GM19397 (cell line): Measurements from ENCODE around the gene MDH1.
"Not testable (repeated sequence)": the region's sequence is repeated elsewhere in the genome, so short reads cannot be mapped to it uniquely, and the experiment has no call there.

Source experiments
- ATAC-seq: cut with Tn5 transposase; IDR thresholded peaks from one replicate; pipeline ENCODE4 v1.9.1; 2021; ENCODE audit warnings: mild to moderate bottlenecking, moderate library complexity; ENCODE audit not compliant: unreplicated experiment

MDH1 gene

DNA sequence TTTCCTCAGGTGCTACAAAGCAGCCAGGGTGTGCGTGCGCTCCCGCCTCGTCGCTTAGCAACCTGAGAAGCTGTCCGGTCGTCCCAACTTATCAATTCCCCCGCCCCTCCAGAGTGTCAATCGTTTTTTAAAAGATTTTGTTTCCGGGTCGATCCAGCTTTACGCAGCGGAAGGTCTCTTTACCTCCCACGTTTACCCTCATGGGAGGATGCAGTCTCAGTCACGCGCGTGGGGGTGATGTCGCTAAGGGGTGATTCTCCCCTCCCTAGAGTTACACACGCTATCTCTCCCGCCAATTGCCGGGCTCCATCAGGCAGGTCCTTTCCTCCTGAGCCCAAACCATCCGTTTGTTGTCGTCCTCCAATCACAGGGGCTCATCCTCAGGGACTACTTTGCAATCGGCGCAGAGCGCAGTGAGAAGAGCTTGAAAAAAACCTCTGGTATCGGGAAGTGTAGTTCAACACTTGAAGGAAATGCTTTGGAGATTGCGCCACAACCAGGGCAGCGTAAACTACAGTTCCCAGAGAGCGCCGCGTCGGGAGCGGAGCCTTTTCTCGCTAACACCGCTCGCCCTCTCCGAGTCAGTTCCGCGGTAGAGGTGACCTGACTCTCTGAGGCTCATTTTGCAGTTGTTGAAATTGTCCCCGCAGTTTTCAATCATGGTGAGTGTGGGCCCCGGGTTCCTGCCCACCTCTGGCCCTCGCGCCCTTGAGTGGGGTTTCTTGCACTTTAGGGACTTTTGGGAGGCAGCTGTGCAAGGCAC is at the start of gene MDH1, which contains the start of gene WDPCP:
TSS of gene MDH1 (plus strand) at position 579 of the 763 bp plus-strand sequence. CDS start at position 660, 81 bp downstream.
TSS of gene WDPCP (minus strand) at position 93 of the 763 bp plus-strand sequence. CDS start 206 bp downstream, outside the sequence.
- ATAC-seq = peak; percentile 86

DNA sequence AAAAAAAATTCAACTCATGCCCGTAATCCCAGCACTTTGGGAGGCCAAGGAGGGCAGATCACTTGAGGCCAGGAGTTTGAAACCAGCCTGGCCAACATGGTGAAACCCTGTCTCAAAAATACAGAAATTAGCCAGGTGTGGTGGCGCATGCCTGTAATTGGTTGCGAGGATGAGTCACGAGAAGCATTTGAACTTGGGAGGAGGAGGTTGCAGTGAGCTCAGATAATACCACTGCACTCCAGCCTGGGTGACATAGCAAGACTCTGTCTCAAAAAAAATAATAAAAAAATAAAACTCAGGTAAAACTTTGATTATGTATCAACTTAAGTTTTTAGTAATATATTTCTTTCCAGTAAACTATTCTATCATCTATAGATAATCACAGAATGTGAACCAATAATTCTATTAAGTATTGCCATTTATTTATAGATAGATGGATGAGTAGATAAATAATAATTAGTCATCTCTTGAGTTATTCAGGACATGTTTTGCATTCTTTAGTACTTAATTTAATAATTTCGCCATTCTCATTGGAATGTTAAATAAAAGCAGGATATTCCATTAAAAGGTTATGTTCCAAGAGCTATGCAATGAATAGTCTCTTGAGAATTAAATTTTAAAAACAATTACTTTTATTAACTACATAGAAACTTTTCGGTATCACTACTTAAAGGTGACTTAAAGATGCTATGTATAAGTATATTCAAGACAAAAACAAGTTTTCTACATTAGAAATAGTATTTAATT is 49.2 kb upstream of the MDH1 start:
- no peak for ATAC-seq

GRCh38 chr2:63544017-63544627 is 44.6 kb upstream of the MDH1 start:
- ATAC-seq = no peak

DNA sequence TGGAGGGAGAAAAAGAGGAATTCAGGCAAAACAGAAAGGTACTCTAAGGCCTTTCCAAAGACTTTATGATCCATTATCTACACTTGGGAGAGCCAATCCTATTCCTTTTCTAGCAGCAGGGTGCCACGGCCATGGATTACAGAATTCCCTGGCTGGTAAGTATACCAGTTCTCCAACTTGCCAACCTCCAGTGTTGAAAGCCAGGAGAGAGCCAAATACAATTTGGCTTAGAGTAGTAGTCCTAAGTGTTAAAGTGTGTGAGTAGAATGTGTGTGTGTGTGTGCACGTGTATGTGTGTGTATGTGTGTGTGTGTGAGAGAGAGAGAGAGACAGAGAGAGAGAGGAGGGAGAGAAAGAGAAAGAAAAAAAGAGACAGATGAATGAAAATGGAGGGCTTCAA is 43.7 kb upstream of the MDH1 start:
- no peak for ATAC-seq

GRCh38 chr2:63553049-63553448 is 35.7 kb upstream of the MDH1 start:
- no peak for ATAC-seq

GRCh38 chr2:63555299-63555698 is 33.5 kb upstream of the MDH1 start:
- no peak for ATAC-seq

- no peak for ATAC-seq
Observed at GRCh38 chr2:63555931-63556330, 32.8 kb upstream of the MDH1 start.

DNA sequence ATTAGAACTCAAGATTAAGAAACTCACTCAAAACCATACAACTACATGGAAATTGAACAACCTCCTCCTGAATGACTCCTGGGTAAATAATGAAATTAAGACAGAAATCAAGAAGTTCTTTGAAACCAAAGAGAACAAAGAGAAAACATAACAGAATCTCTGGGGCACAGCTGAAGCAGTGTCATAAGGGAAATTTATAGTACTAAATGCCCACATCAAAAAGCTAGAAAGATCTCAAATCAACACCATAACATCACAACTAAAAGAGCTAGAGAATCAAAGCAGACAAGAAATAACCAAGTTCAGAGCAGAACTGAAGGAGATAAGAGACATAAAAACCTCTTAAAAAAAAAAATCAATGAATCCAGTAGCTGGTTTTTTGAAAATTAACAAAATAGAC is 30.9 kb upstream of the MDH1 start:
- ATAC-seq = not testable (repeated sequence)

GRCh38 chr2:63558922-63559321 is 29.8 kb upstream of the MDH1 start:
- ATAC-seq = not testable (repeated sequence)

GRCh38 chr2:63562751-63563150 is 26.0 kb upstream of the MDH1 start:
- no peak for ATAC-seq

- no peak for ATAC-seq
Observed at GRCh38 chr2:63569740-63570139, 19.0 kb upstream of the MDH1 start.

DNA sequence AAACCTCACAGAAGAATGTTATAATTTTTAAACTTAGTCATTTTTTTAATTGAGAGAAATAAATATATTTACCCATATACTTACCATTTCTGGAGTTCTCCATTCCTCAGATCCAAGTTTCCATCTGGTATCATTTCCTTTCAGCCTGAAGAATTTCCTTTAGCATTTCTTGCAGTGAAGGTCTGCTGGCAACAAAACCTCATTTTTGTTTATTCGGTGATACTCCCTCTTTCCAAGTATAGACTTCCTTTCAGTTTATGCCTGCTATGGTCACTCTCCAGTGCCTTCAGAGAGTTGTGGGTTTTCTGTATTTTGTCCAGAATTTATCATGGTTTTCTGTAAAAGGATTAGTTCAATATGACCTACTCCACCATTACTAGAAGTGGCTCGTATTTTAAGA is 17.5 kb upstream of the MDH1 start:
- ATAC-seq = no peak

- ATAC-seq = no peak
Observed at GRCh38 chr2:63572001-63572400, 16.8 kb upstream of the MDH1 start.

DNA sequence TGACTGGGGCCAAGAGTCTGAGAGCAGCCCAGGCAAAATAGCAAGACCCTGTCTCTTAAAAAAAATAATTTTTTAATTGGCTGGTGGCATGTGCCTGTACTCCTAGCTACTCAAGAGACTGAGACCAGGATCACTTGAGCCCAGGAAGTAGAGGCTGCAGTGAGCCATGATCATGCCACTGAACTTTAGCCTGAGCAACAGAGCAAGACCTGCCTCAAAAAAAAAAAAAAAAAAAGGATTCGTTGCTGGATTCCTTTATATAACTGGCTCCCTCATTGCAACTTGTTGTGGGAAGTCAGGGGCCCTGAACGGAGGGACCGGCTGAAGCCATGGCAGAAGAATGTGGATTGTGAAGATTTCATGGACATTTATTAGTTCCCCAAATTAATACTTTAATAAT is 15.7 kb upstream of the MDH1 start:
- ATAC-seq = not testable (repeated sequence)

GRCh38 chr2:63573726-63574345 is 14.9 kb upstream of the MDH1 start:
- ATAC-seq = not testable (repeated sequence)

DNA sequence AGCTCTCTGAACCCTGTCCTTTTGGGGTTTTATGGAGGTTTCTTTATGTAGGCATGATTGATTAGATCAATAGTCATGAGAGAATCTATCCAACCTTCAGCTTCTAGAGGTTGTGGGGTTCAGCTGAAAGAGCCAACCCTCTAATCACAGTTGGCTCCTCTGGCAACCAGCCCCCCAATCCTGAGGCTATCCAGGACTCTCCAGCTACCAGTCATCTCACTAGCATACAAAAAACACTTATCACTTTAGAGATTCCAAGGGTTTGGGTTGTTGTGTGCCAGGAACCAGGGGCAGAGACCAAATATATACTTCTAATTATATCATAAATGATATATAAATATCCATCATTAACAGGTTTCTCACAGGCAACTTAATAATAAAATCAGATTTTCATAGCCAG is 12.2 kb upstream of the MDH1 start:
- no peak for ATAC-seq

DNA sequence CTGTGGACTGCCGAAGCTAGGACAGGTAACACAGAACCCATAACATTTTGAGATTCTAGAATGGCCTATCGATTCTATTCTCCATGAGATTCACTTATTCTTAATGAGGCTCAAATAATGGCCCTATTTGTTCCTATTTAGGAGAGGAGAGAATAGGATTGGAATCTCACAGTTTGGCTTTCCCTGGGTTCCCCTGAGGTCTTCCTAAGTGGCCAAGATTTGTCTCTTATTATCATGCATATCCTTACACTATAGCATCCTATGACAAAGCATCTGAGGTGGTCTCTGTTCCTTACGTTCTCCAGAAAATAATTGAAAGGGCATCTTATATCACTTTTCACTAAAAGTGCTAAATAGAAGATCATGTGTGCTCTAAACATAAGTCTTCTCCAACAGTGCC is 10.0 kb upstream of the MDH1 start:
- no peak for ATAC-seq

- ATAC-seq = no peak
Observed at GRCh38 chr2:63580651-63581297, 8.0 kb upstream of the MDH1 start.

DNA sequence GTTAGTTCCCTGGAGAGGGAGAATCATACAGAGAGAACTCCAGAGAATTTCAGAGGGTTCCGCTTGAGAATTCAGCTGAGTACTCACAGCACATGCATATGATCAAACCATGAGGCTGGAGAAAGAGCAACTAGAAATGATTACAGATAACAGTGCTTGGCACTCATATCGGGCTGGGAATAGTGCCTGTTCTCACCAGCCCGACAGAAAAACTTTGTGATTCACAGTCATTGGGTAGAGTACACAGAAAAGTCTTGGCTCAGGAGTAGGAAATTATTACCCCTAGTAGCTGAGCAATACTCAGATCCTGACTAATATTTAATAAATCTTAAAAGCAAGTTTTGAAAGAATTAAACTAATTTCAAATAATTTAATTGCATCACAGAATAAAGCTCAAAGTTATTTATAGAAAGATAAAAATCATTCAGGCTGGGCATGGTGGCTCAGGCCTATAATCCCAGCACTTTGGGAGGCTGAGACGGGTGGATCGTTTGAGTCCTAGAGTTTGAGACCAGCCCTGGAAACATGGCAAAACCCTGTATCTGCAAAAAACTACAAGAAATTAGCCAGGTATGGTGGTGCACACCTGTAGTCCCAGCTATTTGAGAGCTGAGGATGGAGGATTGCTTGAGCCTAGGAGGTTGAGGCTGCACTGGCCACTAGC is 7.3 kb upstream of the MDH1 start:
- no peak for ATAC-seq

DNA sequence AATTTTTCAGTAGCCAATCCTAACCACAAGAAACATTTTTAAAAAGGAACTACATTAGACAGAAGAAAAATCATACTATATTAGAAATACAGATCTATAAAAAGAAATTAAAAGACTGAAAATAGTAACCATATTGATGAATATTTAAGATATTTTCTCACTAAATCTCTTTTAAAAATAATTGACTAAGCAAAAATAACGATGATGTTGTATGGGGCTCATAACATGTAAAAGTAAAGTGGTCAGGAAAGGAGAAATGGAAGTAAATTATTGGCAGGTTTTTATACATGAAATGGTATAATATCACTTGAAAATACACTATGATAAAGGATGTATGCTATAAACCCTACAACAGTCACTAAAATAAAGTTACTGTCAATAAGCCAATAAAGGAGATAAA is 5.9 kb upstream of the MDH1 start:
- no peak for ATAC-seq
